ENCODE data around the gene CWC15. TPM values are rescaled to one million over a fixed set of nuclear protein-coding genes. Genes with fewer than 3 reads are reported as not detected.

The CWC15 gene
- total RNA-seq, 2 experiments from 2014 or later, result 42.5 to 66.0 TPM

DNA sequence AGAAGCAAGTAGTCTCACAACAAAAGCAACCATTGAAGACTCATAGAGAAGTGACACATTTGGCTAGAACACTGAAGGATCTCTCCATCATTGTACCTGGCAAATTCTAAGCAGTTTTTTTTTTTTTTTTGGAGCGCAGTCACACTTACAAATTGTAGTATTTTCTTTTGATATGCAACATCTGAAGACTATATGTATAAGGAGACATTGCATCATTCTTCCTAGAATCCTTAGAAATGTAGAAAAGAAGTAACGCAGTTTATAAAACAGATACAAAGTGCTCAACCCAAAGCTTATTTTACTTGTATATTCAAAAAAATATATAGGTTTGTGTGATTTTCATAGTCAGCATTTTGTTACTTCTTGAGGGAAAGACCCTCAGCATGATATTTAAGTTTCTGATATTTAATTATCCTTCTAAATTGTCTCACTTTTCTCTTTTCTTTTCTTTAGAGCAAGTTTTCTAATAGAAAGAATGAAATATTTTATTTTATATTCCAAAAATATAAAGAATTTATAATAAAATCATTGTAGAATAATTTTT is 20.1 kb upstream of the CWC15 start:
- CTCF ChIA-PET (ENCODE audit: unreplicated experiment), result no interaction called here
- Histone ChIP-seq H3K4me3 (ENCODE audit: low read depth, low read length, poor library complexity, severe bottlenecking) (no peak overlapping the region), H3K9me3 (ENCODE audit: low read length) (no peaks in the 10 kb centered on the region), H3K27ac (ENCODE audit: low read depth, low read length, poor library complexity, severe bottlenecking) (no peak overlapping the region), H3K4me2 (ENCODE audit: low read length) (no peak overlapping the region), H3K9me2 (ENCODE audit: insufficient read depth, low read length) (peaks cover 2% of the 10 kb centered on the region; the same call in 1 of the 2 replicates), H4K20me1 (ENCODE audit: insufficient read depth, low read length) (no peaks in the 10 kb centered on the region), H3K4me1 (ENCODE audit: insufficient read depth, low read length, poor library complexity, severe bottlenecking) (no peaks in the 10 kb centered on the region), H2AFZ (ENCODE audit: low read length) (no peak overlapping the region), H3K36me3 (ENCODE audit: insufficient read depth, low read length) (no peaks in the 10 kb centered on the region), H3K79me2 (ENCODE audit: insufficient read depth, low read depth, low read length) (no peaks in the 10 kb centered on the region)
- TF ChIP-seq CTCF (conservative IDR thresholded peaks at IDR 0.05; ENCODE audit: low read length), result no peak
- TF ChIP-seq EZH2phosphoT487 (IDR thresholded peaks at IDR 0.05; ENCODE audit: borderline replicate concordance, low read depth, low read length), result no peak
- no peak for DNase-seq (ENCODE audit: low spot score)
- POLR2A ChIA-PET, result interaction anchor here (0.6 to 0.7 kb wide), 2 partner anchors 8 to 261 kb away, joined by 3 read pairs; no protein-coding TSS in a partner anchor
- intact Hi-C loops (cut with micrococcal nuclease; ENCODE audit: unreplicated experiment), result no loop called here
- no TSS peak for BruUV-seq (replicated peaks)

GRCh38 chr11:94988748-94989147 is 15.4 kb upstream of the CWC15 start:
- no peak for DNase-seq (ENCODE audit: low spot score)
- BruUV-seq (replicated peaks), result no TSS peak
- no peak for TF ChIP-seq CTCF (conservative IDR thresholded peaks at IDR 0.05; ENCODE audit: low read length)
- no peak for TF ChIP-seq EZH2phosphoT487 (IDR thresholded peaks at IDR 0.05; ENCODE audit: borderline replicate concordance, low read depth, low read length)
- Histone ChIP-seq H3K36me3 (ENCODE audit: insufficient read depth, low read length) (no peaks in the 10 kb centered on the region), H3K9me3 (ENCODE audit: low read length) (no peaks in the 10 kb centered on the region), H3K79me2 (ENCODE audit: insufficient read depth, low read depth, low read length) (no peaks in the 10 kb centered on the region), H2AFZ (ENCODE audit: low read length) (no peak overlapping the region), H3K4me2 (ENCODE audit: low read length) (no peak overlapping the region), H3K4me3 (ENCODE audit: low read depth, low read length, poor library complexity, severe bottlenecking) (no peak overlapping the region), H3K27ac (ENCODE audit: low read depth, low read length, poor library complexity, severe bottlenecking) (no peak overlapping the region), H4K20me1 (ENCODE audit: insufficient read depth, low read length) (no peaks in the 10 kb centered on the region), H3K9me2 (ENCODE audit: insufficient read depth, low read length) (no peaks in the 10 kb centered on the region), H3K4me1 (ENCODE audit: insufficient read depth, low read length, poor library complexity, severe bottlenecking) (no peaks in the 10 kb centered on the region)
- CTCF ChIA-PET (ENCODE audit: unreplicated experiment), result no interaction called here
- POLR2A ChIA-PET, result no interaction called here
- intact Hi-C loops (cut with micrococcal nuclease; ENCODE audit: unreplicated experiment), result no loop called here

DNA sequence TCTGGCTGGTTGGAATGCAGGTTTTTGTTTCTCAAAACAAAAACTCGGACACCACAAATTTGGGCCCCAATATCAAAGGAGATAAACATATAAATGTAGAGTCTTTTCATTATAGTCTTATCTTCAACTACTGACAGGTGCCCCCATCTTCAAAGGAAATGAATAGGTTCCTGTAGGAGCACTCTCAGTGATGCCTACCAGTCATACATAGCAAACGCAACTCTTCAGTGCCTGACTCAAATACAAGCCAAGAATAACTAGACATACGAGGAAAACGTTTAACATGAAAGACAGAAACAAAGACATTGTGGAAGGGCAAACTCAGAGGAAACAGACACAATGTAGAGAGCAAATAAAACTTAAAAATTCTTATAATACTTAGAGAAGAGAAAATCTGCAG is 14.0 kb upstream of the CWC15 start:
- H4K20me1 ChIP-seq (ENCODE audit: insufficient read depth, low read length), result no peaks in the 10 kb centered on the region
- no peaks in the 10 kb centered on the region for H3K36me3 ChIP-seq (ENCODE audit: insufficient read depth, low read length)
- CTCF ChIA-PET (ENCODE audit: unreplicated experiment), result no interaction called here
- no peaks in the 10 kb centered on the region for H3K4me1 ChIP-seq (ENCODE audit: insufficient read depth, low read length, poor library complexity, severe bottlenecking)
- H3K9me3 ChIP-seq (ENCODE audit: low read length), result no peaks in the 10 kb centered on the region
- no peak overlapping the region for H3K4me3 ChIP-seq (ENCODE audit: low read depth, low read length, poor library complexity, severe bottlenecking)
- H3K79me2 ChIP-seq (ENCODE audit: insufficient read depth, low read depth, low read length), result no peaks in the 10 kb centered on the region
- H3K27ac ChIP-seq (ENCODE audit: low read depth, low read length, poor library complexity, severe bottlenecking), result no peak overlapping the region
- TF ChIP-seq CTCF (conservative IDR thresholded peaks at IDR 0.05; ENCODE audit: low read length) (no peak), EZH2phosphoT487 (IDR thresholded peaks at IDR 0.05; ENCODE audit: borderline replicate concordance, low read depth, low read length) (no peak)
- DNase-seq (ENCODE audit: low spot score), result no peak
- H3K9me2 ChIP-seq (ENCODE audit: insufficient read depth, low read length), result no peaks in the 10 kb centered on the region
- no TSS peak for BruUV-seq (replicated peaks)
- POLR2A ChIA-PET, result no interaction called here
- no peak overlapping the region for H2AFZ ChIP-seq (ENCODE audit: low read length)
- intact Hi-C loops (cut with micrococcal nuclease; ENCODE audit: unreplicated experiment), result no loop called here
- no peak overlapping the region for H3K4me2 ChIP-seq (ENCODE audit: low read length)

Data from OCI-LY7 (cell line).